OCI-LY3 (cell line): Measurements from ENCODE around the gene SLC29A2.

Source experiments
- H2AFZ ChIP-seq: fragments of 200-600, 300-600 bp; shearing (Covaris generic); 2 replicates; pipeline ENCODE4 v1.6.0; 2014; ENCODE audit warnings: antibody characterized with exemption, low read depth, low read length
- H3K27ac ChIP-seq: fragments of 200-600, 300-600 bp; sonication (generic); 2 replicates; pipeline ENCODE4 v1.5.1; 2014; ENCODE audit warnings: mild to moderate bottlenecking, low read length, moderate library complexity, mixed read lengths
- H3K27me3 ChIP-seq: fragments of 200-600, 300-600 bp; sonication (generic); 2 replicates; pipeline ENCODE4 v1.6.1; 2014; ENCODE audit warnings: low read depth, low read length, mixed read lengths
- H3K36me3 ChIP-seq: fragments of 200-600, 300-600 bp; sonication (generic); replicated peaks from 2 replicates; pipeline ENCODE3; 2014; ENCODE audit warnings: low read depth, low read length, mixed read lengths
- H3K4me1 ChIP-seq: fragments of 300-600, 200-600 bp; sonication (generic); 2 replicates; pipeline ENCODE4 v1.6.1; 2014; ENCODE audit warnings: low read length, mixed read lengths
- H3K4me2 ChIP-seq: fragments of 200-600, 300-600 bp; sonication (generic); 2 replicates; pipeline ENCODE4 v1.6.1; 2014; ENCODE audit warnings: low read length, mixed read lengths
- H3K4me3 ChIP-seq: fragments of 300-600, 200-600 bp; sonication (generic); 2 replicates; pipeline ENCODE4 v1.5.1; 2014; ENCODE audit warnings: antibody characterized with exemption, mild to moderate bottlenecking, low read length, moderate library complexity
- H3K79me2 ChIP-seq: fragments of 300-600, 200-600 bp; shearing (Covaris generic); 2 replicates; pipeline ENCODE4 v1.6.1; 2014; ENCODE audit warnings: mild to moderate bottlenecking, low read length, mixed read lengths
- H3K9ac ChIP-seq: fragments of 300-600, 200-600 bp; shearing (Covaris generic); 2 replicates; pipeline ENCODE4 v1.6.0; 2014; ENCODE audit warnings: mild to moderate bottlenecking, low read length, moderate library complexity
- H3K9me3 ChIP-seq: fragments of 200-600, 300-600 bp; shearing (Covaris generic); 2 replicates; pipeline ENCODE4 v1.6.1; 2014; ENCODE audit warnings: low read length, mixed read lengths; ENCODE audit not compliant: insufficient read depth
- H4K20me1 ChIP-seq: fragments of 200-600, 300-600 bp; sonication (generic); 2 replicates; pipeline ENCODE4 v1.6.1; 2016; ENCODE audit warnings: low read length, mixed read lengths; ENCODE audit not compliant: insufficient read depth
- CTCF ChIP-seq: fragments of 200-600, 300-600 bp; sonication (generic); IDR thresholded peaks from 2 replicates; pipeline ENCODE4 v1.5.1; 2014; ENCODE audit warnings: antibody characterized with exemption, low read length, low read depth
- EZH2phosphoT487 ChIP-seq: fragments of 200-600 bp; shearing (Covaris generic); IDR thresholded peaks from 2 replicates; pipeline ENCODE4 v1.6.1; 2018; ENCODE audit warnings: antibody characterized with exemption, mixed run types, low read depth

SLC29A2 gene

GRCh38 chr11:66339686-66340483, 31.7 kb downstream of the SLC29A2 start:
- Histone ChIP-seq H3K27me3 (no peaks in the 10 kb centered on the region), H2AFZ (no peak overlapping the region), H3K36me3 (peaks cover 34% of the 10 kb centered on the region), H3K27ac (no peak overlapping the region), H3K9me3 (no peaks in the 10 kb centered on the region), H3K4me2 (no peak overlapping the region), H3K4me3 (no peak overlapping the region), H3K4me1 (peaks cover 8% of the 10 kb centered on the region), H3K9ac (no peak overlapping the region), H4K20me1 (no peaks in the 10 kb centered on the region), H3K79me2 (peaks cover 23% of the 10 kb centered on the region)
- no peak for TF ChIP-seq CTCF
- no peak for TF ChIP-seq EZH2phosphoT487

GRCh38 chr11:66339162-66339675, 32.3 kb downstream of the SLC29A2 start:
- no peaks in the 10 kb centered on the region for H4K20me1 ChIP-seq
- H2AFZ ChIP-seq = no peak overlapping the region
- H3K4me3 ChIP-seq = no peak overlapping the region
- no peak overlapping the region for H3K27ac ChIP-seq
- H3K9me3 ChIP-seq = no peaks in the 10 kb centered on the region
- TF ChIP-seq EZH2phosphoT487 (no peak), CTCF (no peak)
- H3K4me2 ChIP-seq = no peak overlapping the region
- no peak overlapping the region for H3K9ac ChIP-seq
- no peaks in the 10 kb centered on the region for H3K27me3 ChIP-seq
- H3K79me2 ChIP-seq = peaks cover 16% of the 10 kb centered on the region
- H3K4me1 ChIP-seq = peaks cover 7% of the 10 kb centered on the region
- peaks cover 34% of the 10 kb centered on the region for H3K36me3 ChIP-seq

- H3K9ac ChIP-seq = no peak overlapping the region
- no peaks in the 10 kb centered on the region for H3K27me3 ChIP-seq
- TF ChIP-seq CTCF (no peak), EZH2phosphoT487 (no peak)
- no peaks in the 10 kb centered on the region for H4K20me1 ChIP-seq
- H3K36me3 ChIP-seq = peaks cover 34% of the 10 kb centered on the region
- no peak overlapping the region for H2AFZ ChIP-seq
- no peaks in the 10 kb centered on the region for H3K9me3 ChIP-seq
- no peaks in the 10 kb centered on the region; the same call in 1 of the 2 replicates for H3K4me1 ChIP-seq
- H3K4me3 ChIP-seq = no peak overlapping the region
- H3K4me2 ChIP-seq = no peak overlapping the region
- peaks cover 9% of the 10 kb centered on the region for H3K79me2 ChIP-seq
- H3K27ac ChIP-seq = no peak overlapping the region
Observed at GRCh38 chr11:66338276-66339161, 33.0 kb downstream of the SLC29A2 start.
